B cell (primary cell): ENCODE data around the gene PTPRQ. TPM values are rescaled to one million over a fixed set of nuclear protein-coding genes. Genes with fewer than 3 reads are reported as not detected.

Experiments used
- ATAC-seq: fragments of 200-7000 bp; cut with Tn5 transposase; one replicate; pipeline ENCODE4 v1.10.0; 2021; ENCODE audit warnings: low read depth, mild to moderate bottlenecking, moderate number of reproducible peaks, moderate library complexity
- CTCF ChIA-PET: fragments of 350-600 bp; sonication (Branson Sonifier 250); formaldehyde crosslinking; loops from one replicate; lab custom pipeline; 2021; ENCODE audit warnings: antibody characterized with exemption, inconsistent platforms; lab: Charles Lee
- POLR2A ChIA-PET: fragments of 350-600 bp; sonication (Branson Sonifier 250); formaldehyde crosslinking; loops from one replicate; lab custom pipeline; 2021; ENCODE audit warnings: antibody characterized with exemption; lab: Charles Lee
- DNase-seq: peaks from one replicate; pipeline ENCODE4 v3.0.0; 2013
- H2AFZ ChIP-seq: 2 replicates; pipeline ENCODE4 v1.6.1; 2012; ENCODE audit warnings: mild to moderate bottlenecking, low read depth, low read length; ENCODE audit not compliant: insufficient read depth, poor library complexity, severe bottlenecking
- H3K27ac ChIP-seq, 2 donors: 1 replicate in 1 of 2; 2 replicates in 1 of 2; pipeline ENCODE4 v1.5.1; 2012 to 2013; ENCODE audit warnings: low read length in 2 of 2, mild to moderate bottlenecking in 2 of 2, moderate library complexity in 1 of 2
- H3K27me3 ChIP-seq, 4 experiments: fragments of 200-600 bp in 1 of 4; sonication (generic) in 1 of 4; replicated peaks in 1 of 4; 1 replicate in 2 of 4; 2 replicates in 2 of 4; pipeline versions ENCODE4 v1.6.1 to v1.7.0; 2013 to 2016; ENCODE audit warnings: low read length in 3 of 4, mild to moderate bottlenecking in 2 of 4, mixed read lengths in 1 of 4, moderate library complexity in 1 of 4; ENCODE audit not compliant: insufficient read depth in 4 of 4, control insufficient read depth in 3 of 4; ENCODE audit errors: control extremely low read depth in 1 of 4
- H3K36me3 ChIP-seq, 2 experiments: replicated peaks in 1 of 2; 1 replicate in 1 of 2; 2 replicates in 1 of 2; pipeline versions ENCODE4 v1.6.1 to v1.7.1; 2013; ENCODE audit warnings: low read length in 1 of 2; ENCODE audit not compliant: insufficient read depth in 2 of 2, control insufficient read depth in 1 of 2; ENCODE audit errors: control extremely low read depth in 1 of 2, extremely low read depth in 1 of 2
- H3K4me1 ChIP-seq, 2 donors: fragments of 200-600 bp in 1 of 2; sonication (generic) in 1 of 2; 1 replicate in 1 of 2; 2 replicates in 1 of 2; pipeline versions ENCODE4 v1.5.1 to v1.6.1; 2013 to 2017; ENCODE audit warnings: low read length in 2 of 2; ENCODE audit not compliant: control insufficient read depth in 2 of 2, insufficient read depth in 2 of 2
- H3K4me2 ChIP-seq: replicated peaks from 2 replicates; pipeline ENCODE3; 2012; ENCODE audit warnings: mild to moderate bottlenecking, low read depth, low read length; ENCODE audit not compliant: poor library complexity, severe bottlenecking
- H3K4me3 ChIP-seq, 5 experiments: fragments of 200-600 bp in 1 of 5; sonication (generic) in 1 of 5; 1 replicate in 3 of 5; 2 replicates in 2 of 5; pipeline versions ENCODE4 v1.5.1 to v1.7.0; 2011 to 2016; ENCODE audit warnings: low read length in 4 of 5, mild to moderate bottlenecking in 4 of 5, low read depth in 2 of 5, control low read depth in 1 of 5, moderate library complexity in 1 of 5; ENCODE audit not compliant: insufficient read depth in 1 of 5; ENCODE audit errors: control extremely low read depth in 1 of 5, extremely low read depth in 1 of 5
- H3K79me2 ChIP-seq: fragments of 200-600 bp; sonication (generic); one replicate; pipeline ENCODE4 v1.6.0; 2016; ENCODE audit warnings: low read length; ENCODE audit not compliant: control insufficient read depth, insufficient read depth
- H3K9ac ChIP-seq: fragments of 200-600 bp; sonication (generic); 2 replicates; pipeline ENCODE4 v1.6.1; 2017; ENCODE audit warnings: mild to moderate bottlenecking, low read length, moderate library complexity
- H3K9me3 ChIP-seq, 3 donors: one replicate each; pipeline versions ENCODE4 v1.6.1 to v1.7.1; 2013; ENCODE audit warnings: low read length in 2 of 3; ENCODE audit not compliant: control insufficient read depth in 2 of 3, insufficient read depth in 1 of 3; ENCODE audit errors: control extremely low read depth in 1 of 3
- H4K20me1 ChIP-seq: 2 replicates; pipeline ENCODE4 v1.6.0; 2012; ENCODE audit warnings: mild to moderate bottlenecking, low read length; ENCODE audit not compliant: insufficient read depth, control insufficient read depth, poor library complexity, severe bottlenecking
- H3K27ac Mint-ChIP-seq: one replicate; pipeline ENCODE4 v1.8.0; 2021; ENCODE audit warnings: mixed read lengths
- H3K27me3 Mint-ChIP-seq: one replicate; pipeline ENCODE4 v1.8.0; 2021; ENCODE audit warnings: mixed read lengths
- H3K4me1 Mint-ChIP-seq: one replicate; pipeline ENCODE4 v1.8.0; 2021; ENCODE audit warnings: mixed read lengths
- H3K4me3 Mint-ChIP-seq: one replicate; pipeline ENCODE4 v1.8.0; 2021; ENCODE audit warnings: mixed read lengths
- H3K9me3 Mint-ChIP-seq: one replicate; pipeline ENCODE4 v1.8.0; 2022; ENCODE audit warnings: mixed read lengths; ENCODE audit not compliant: insufficient read depth
- CTCF ChIP-seq: fragments of 200-600 bp; IDR thresholded peaks from one replicate; pipeline ENCODE4 v1.8.0; 2022; ENCODE audit warnings: antibody characterized with exemption, mild to moderate bottlenecking
- EZH2 ChIP-seq: IDR thresholded peaks from 2 replicates; pipeline ENCODE4 v1.6.1; 2012; ENCODE audit warnings: borderline replicate concordance, low read depth, mild to moderate bottlenecking, moderate library complexity, low read length; ENCODE audit not compliant: insufficient read depth, poor library complexity, severe bottlenecking
- WGBS: methylation state at CpG from one replicate; pipeline ENCODE4 v1.1.5; 2013; ENCODE audit warnings: missing lambda C conversion rate; ENCODE audit not compliant: insufficient coverage; 5-methylcytosine and 5-hydroxymethylcytosine counted together
- intact Hi-C: fragments of 100-400 bp; cut with micrococcal nuclease; formaldehyde crosslinking; loops from one replicate; pipeline ENCODE4 v1.10.0; 2022
- polyA plus RNA-seq: library from polyadenylated mRNA; depleted of rRNA; stranded (reverse); fragments of >200 nt; gene quantifications from 2 replicates; pipeline ENCODE4 v1.2.3, GENCODE V29; 2012
- total RNA-seq, 2 donors: library from RNA; stranded (reverse); fragments of 120-200 nt in 1 of 2; gene quantifications; 1 replicate in 1 of 2; 2 replicates in 1 of 2; pipeline versions ENCODE4 v1.2.3 to v1.2.4, GENCODE V29; 2013 to 2022

PTPRQ gene
- total and polyA plus RNA-seq, 2 donors (not counting 1 experiment from before 2014, with no cell fraction given) = not detected

- no peaks in the 10 kb centered on the region for H3K4me1 ChIP-seq
- POLR2A ChIA-PET = no interaction called here
- CTCF ChIA-PET = no interaction called here
Observed at GRCh38 chr12:80698256-80698655, 254.2 kb downstream of the PTPRQ start.

More at GRCh38 chr12:80698256-80698655, 254.2 kb downstream of the PTPRQ start:
- TF ChIP-seq EZH2 (no peak), CTCF (no peak)
- no peak overlapping the region for H3K4me2 ChIP-seq
- no peak for DNase-seq
- no peaks in the 10 kb centered on the region for H3K9me3 Mint-ChIP-seq
- H3K27me3 ChIP-seq = no peaks in the 10 kb centered on the region
- H3K9me3 ChIP-seq = no peaks in the 10 kb centered on the region
- H3K4me1 Mint-ChIP-seq = peaks cover 2% of the 10 kb centered on the region
- no peak overlapping the region for H3K27ac ChIP-seq
- H3K36me3 ChIP-seq = no peaks in the 10 kb centered on the region
- no peaks in the 10 kb centered on the region for H3K79me2 ChIP-seq
- no peaks in the 10 kb centered on the region for H3K27me3 Mint-ChIP-seq
- no peak overlapping the region for H3K27ac Mint-ChIP-seq
- no peak overlapping the region for H3K4me3 Mint-ChIP-seq
- WGBS = no CpG with 5 or more reads among the region's 7 CpGs
- no peak overlapping the region for H3K4me3 ChIP-seq
- no peak overlapping the region for H2AFZ ChIP-seq
- no peak overlapping the region for H3K9ac ChIP-seq
- no peak for ATAC-seq
- intact Hi-C loops = no loop called here
- H4K20me1 ChIP-seq = no peaks in the 10 kb centered on the region
